Measurements from ENCODE around the gene MTCL1. TPM values are rescaled to one million over a fixed set of nuclear protein-coding genes. Genes with fewer than 3 reads are reported as not detected.

The MTCL1 gene
- total and polyA plus RNA-seq, 9 donors, result 2.2 to 9.6 (median 6.5) TPM

DNA sequence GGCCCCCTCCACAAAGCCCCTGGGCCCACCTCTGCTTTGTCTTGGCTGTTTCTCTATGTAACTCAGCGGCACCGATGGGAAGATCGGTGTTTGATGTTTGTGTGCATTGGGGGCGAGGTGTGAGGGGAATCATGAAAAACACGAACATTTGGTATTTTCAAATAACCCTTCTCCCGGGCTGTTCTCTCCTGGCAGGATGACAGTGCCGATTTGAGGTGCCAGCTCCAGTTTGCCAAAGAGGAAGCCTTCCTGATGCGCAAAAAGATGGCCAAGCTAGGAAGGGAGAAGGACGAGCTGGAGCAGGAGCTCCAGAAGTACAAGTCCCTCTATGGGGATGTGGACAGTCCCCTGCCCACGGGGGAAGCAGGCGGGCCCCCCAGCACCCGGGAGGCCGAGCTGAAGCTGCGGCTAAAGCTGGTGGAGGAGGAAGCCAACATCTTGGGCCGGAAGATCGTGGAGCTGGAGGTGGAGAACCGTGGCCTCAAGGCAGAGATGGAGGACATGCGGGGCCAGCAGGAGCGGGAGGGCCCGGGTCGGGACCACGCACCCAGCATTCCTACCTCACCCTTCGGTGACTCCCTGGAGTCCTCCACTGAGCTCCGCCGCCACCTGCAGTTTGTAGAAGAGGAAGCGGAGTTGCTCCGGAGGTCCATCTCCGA lies 78.1 kb downstream of the MTCL1 start:
- no peak for DNase-seq
- H3K36me3 ChIP-seq, result no peaks in the 10 kb centered on the region

DNA sequence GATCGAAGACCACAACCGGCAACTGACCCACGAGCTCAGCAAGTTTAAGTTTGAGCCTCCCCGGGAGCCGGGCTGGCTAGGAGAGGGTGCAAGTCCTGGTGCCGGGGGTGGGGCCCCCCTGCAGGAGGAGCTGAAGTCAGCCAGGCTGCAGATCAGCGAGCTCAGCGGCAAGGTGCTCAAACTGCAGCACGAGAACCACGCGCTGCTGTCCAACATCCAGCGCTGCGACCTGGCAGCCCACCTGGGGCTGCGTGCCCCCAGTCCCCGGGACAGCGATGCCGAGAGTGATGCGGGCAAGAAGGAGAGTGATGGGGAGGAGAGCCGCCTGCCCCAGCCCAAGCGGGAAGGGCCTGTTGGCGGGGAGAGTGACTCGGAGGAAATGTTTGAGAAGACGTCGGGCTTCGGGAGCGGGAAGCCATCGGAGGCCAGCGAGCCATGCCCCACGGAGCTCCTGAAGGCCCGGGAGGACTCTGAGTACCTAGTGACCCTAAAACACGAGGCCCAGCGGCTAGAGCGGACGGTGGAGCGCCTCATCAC lies 78.7 kb downstream of the MTCL1 start:
- intact Hi-C loops (cut with DNase I), result no loop called here
- TF ChIP-seq, protein P1, sequence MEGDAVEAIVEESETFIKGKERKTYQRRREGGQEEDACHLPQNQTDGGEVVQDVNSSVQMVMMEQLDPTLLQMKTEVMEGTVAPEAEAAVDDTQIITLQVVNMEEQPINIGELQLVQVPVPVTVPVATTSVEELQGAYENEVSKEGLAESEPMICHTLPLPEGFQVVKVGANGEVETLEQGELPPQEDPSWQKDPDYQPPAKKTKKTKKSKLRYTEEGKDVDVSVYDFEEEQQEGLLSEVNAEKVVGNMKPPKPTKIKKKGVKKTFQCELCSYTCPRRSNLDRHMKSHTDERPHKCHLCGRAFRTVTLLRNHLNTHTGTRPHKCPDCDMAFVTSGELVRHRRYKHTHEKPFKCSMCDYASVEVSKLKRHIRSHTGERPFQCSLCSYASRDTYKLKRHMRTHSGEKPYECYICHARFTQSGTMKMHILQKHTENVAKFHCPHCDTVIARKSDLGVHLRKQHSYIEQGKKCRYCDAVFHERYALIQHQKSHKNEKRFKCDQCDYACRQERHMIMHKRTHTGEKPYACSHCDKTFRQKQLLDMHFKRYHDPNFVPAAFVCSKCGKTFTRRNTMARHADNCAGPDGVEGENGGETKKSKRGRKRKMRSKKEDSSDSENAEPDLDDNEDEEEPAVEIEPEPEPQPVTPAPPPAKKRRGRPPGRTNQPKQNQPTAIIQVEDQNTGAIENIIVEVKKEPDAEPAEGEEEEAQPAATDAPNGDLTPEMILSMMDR (IDR thresholded peaks at IDR 0.05), result no peak
- no peak for TF ChIP-seq EP300 (IDR thresholded peaks at IDR 0.05)
- no peak for TF ChIP-seq POLR2A (IDR thresholded peaks at IDR 0.05)
- Histone ChIP-seq H3K9me3 (no peaks in the 10 kb centered on the region), H3K27ac (no peak overlapping the region), H3K27me3 (no peaks in the 10 kb centered on the region), H3K4me3 (no peak overlapping the region), H3K4me1 (ENCODE audit: insufficient read depth) (peaks cover 5% of the 10 kb centered on the region), H3K36me3 (no peaks in the 10 kb centered on the region)
- no peak for DNase-seq
- 97% methylated on average over 35 of the region's 35 CpGs for WGBS, 3 donors

More for the DNA sequence above, 78.1 kb downstream of the MTCL1 start:
- Histone ChIP-seq H3K9me3 (no peaks in the 10 kb centered on the region), H3K4me3 (no peak overlapping the region), H3K27me3 (no peaks in the 10 kb centered on the region), H3K4me1 (ENCODE audit: insufficient read depth) (peaks cover 5% of the 10 kb centered on the region), H3K27ac (no peak overlapping the region)
- TF ChIP-seq POLR2A (IDR thresholded peaks at IDR 0.05) (no peak), EP300 (IDR thresholded peaks at IDR 0.05) (no peak)
- TF ChIP-seq, protein P1 (IDR thresholded peaks at IDR 0.05), result no peak
- intact Hi-C loops (cut with DNase I), result no loop called here
- WGBS, 3 donors, result 94 to 96% (median 96%) methylated on average over 28 of the region's 28 CpGs

DNA sequence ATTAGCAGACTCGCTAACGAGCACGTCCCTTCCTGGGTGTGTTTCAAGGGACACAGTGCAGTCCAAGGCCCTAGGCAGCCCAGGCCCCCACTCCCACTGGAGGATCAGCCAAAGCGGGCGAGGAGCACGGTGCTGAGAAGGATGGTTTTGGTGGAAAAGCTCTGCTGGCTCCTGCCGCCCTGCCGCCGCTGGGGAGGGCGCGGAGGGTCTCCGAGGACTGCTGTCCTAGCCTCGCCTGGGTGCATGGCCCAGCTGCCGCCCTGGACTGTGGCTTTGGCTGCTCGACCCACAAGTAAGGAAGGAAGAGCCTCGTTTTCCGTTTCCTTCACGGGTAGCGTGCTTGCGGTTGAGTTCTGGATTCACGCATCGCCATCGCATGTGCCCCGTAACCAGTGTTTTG lies 79.9 kb downstream of the MTCL1 start:
- H3K27me3 ChIP-seq, result no peaks in the 10 kb centered on the region
- TF ChIP-seq EP300 (IDR thresholded peaks at IDR 0.05), result no peak
- TF ChIP-seq POLR2A (IDR thresholded peaks at IDR 0.05), result no peak
- TF ChIP-seq, protein P1 (IDR thresholded peaks at IDR 0.05), result no peak
- H3K4me3 ChIP-seq, result no peak overlapping the region
- WGBS, 3 donors, result 96 to 98% (median 97%) methylated on average over 24 of the region's 24 CpGs
- intact Hi-C loops (cut with DNase I), result no loop called here
- H3K36me3 ChIP-seq, result no peaks in the 10 kb centered on the region
- DNase-seq, result no peak
- H3K27ac ChIP-seq, result no peak overlapping the region
- no peaks in the 10 kb centered on the region for H3K9me3 ChIP-seq
- peaks cover 1% of the 10 kb centered on the region for H3K4me1 ChIP-seq (ENCODE audit: insufficient read depth)

DNA sequence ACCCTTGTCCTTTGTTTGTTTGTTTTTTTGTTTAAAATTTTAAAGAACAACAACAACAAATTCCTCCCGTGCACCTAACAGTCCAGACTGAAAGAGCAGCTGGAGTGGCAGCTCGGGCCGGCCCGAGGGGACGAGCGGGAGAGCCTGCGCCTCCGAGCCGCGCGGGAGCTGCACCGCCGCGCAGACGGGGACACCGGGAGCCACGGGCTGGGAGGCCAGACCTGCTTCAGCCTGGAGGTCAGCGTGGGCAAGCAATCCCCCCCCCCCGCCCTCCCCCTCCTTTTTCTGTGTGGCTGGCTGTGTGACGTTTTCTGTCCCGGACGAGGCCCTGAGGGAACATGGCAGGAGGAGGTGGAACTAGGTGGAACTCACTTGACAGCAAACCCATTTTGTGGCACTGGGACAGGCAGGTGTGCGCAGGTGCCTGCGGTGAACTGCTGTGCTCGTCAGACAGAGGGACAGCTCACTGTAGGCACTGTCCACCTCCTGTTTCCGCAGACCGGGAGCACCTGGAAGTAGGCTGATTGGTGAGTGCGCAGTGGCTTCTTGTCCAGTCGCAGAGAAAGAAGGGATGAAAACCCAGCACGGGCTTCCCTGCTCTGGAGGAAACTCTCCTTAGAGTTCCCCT lies 80.6 kb downstream of the MTCL1 start:
- 93 to 96% (median 95%) methylated on average over 28 to 30 of the region's 30 CpGs for WGBS, 3 donors

More for the DNA sequence above, 80.6 kb downstream of the MTCL1 start:
- no peak for TF ChIP-seq EP300 (IDR thresholded peaks at IDR 0.05)
- TF ChIP-seq, protein P1 (IDR thresholded peaks at IDR 0.05), result no peak
- no peak for TF ChIP-seq POLR2A (IDR thresholded peaks at IDR 0.05)
- H3K9me3 ChIP-seq, result no peaks in the 10 kb centered on the region
- no peak overlapping the region for H3K4me3 ChIP-seq
- no peak for DNase-seq
- intact Hi-C loops (cut with DNase I), result no loop called here
- no peaks in the 10 kb centered on the region for H3K4me1 ChIP-seq (ENCODE audit: insufficient read depth)
- H3K27ac ChIP-seq, result no peak overlapping the region
- no peaks in the 10 kb centered on the region for H3K27me3 ChIP-seq
- H3K36me3 ChIP-seq, result no peaks in the 10 kb centered on the region

Measured in ovary (tissue), 9 donors.